ENCODE measurements around the gene BASP1. TPM values are rescaled to one million over a fixed set of nuclear protein-coding genes. Genes with fewer than 3 reads are reported as not detected.

The BASP1 gene
- not detected in 2 replicates for total RNA-seq

- intact Hi-C loops (cut with micrococcal nuclease): no loop called here
These were observed at the start of gene BASP1 for GRCh38 chr5:17217493-17218352. Gene BASP1, plus strand, starts transcription at chr5:17217631. Its CDS starts 57,586 bp downstream, at chr5:17275217.

GRCh38 chr5:17169507-17169906 lies 47.9 kb upstream of the BASP1 start:
- intact Hi-C loops (cut with micrococcal nuclease): no loop called here

GRCh38 chr5:17172791-17173190 lies 44.6 kb upstream of the BASP1 start:
- intact Hi-C loops (cut with micrococcal nuclease): no loop called here

GRCh38 chr5:17174965-17175364 lies 42.5 kb upstream of the BASP1 start:
- intact Hi-C loops (cut with micrococcal nuclease): no loop called here

GRCh38 chr5:17177501-17178372 lies 39.7 kb upstream of the BASP1 start:
- intact Hi-C loops (cut with micrococcal nuclease): no loop called here

GRCh38 chr5:17178373-17178675 lies 39.1 kb upstream of the BASP1 start:
- intact Hi-C loops (cut with micrococcal nuclease): no loop called here

GRCh38 chr5:17180330-17180843 lies 37.0 kb upstream of the BASP1 start:
- intact Hi-C loops (cut with micrococcal nuclease): no loop called here

GRCh38 chr5:17180864-17181723 lies 36.3 kb upstream of the BASP1 start:
- intact Hi-C loops (cut with micrococcal nuclease): no loop called here

GRCh38 chr5:17182494-17182893 lies 34.9 kb upstream of the BASP1 start:
- intact Hi-C loops (cut with micrococcal nuclease): no loop called here

- intact Hi-C loops (cut with micrococcal nuclease): no loop called here
These were observed 34.5 kb upstream of the BASP1 start for GRCh38 chr5:17182981-17183380.

GRCh38 chr5:17183831-17184230 lies 33.6 kb upstream of the BASP1 start:
- intact Hi-C loops (cut with micrococcal nuclease): no loop called here

- intact Hi-C loops (cut with micrococcal nuclease): no loop called here
These were observed 32.8 kb upstream of the BASP1 start for GRCh38 chr5:17184588-17184987.

GRCh38 chr5:17185349-17185748 lies 32.1 kb upstream of the BASP1 start:
- intact Hi-C loops (cut with micrococcal nuclease): loop anchor here (5.0 kb wide), 1 partner anchor 698 kb away; no protein-coding TSS in a partner anchor

- intact Hi-C loops (cut with micrococcal nuclease): loop anchor here (5.0 kb wide), 1 partner anchor 698 kb away; no protein-coding TSS in a partner anchor
These were observed 31.7 kb upstream of the BASP1 start for GRCh38 chr5:17185773-17186172.

- intact Hi-C loops (cut with micrococcal nuclease): loop anchor here (5.0 kb wide), 1 partner anchor 699 kb away; no protein-coding TSS in a partner anchor
These were observed 31.2 kb upstream of the BASP1 start for GRCh38 chr5:17186256-17186655.

GRCh38 chr5:17187011-17187785 lies 30.2 kb upstream of the BASP1 start:
- intact Hi-C loops (cut with micrococcal nuclease): loop anchor here (5.0 kb wide), 1 partner anchor 700 kb away; no protein-coding TSS in a partner anchor

GRCh38 chr5:17187786-17188170 lies 29.7 kb upstream of the BASP1 start:
- intact Hi-C loops (cut with micrococcal nuclease): loop anchor here (5.0 kb wide), 1 partner anchor 700 kb away; no protein-coding TSS in a partner anchor

GRCh38 chr5:17189381-17190036 lies 27.9 kb upstream of the BASP1 start:
- intact Hi-C loops (cut with micrococcal nuclease): loop anchor here (1.0 to 5.0 kb wide), 3 partner anchors 255 to 702 kb away; no protein-coding TSS in a partner anchor

- intact Hi-C loops (cut with micrococcal nuclease): loop anchor here (1.0 to 2.0 kb wide), 2 partner anchors 256 to 399 kb away; no protein-coding TSS in a partner anchor
These were observed 27.1 kb upstream of the BASP1 start for GRCh38 chr5:17190242-17190778.

Data from T-helper 2 cell treated with Interferon-gamma antibody and Interleukin-4, amounts not matched to agents 100 ng/mL and 5 ng/mL, for 36 hours (primary cell).